ENCODE measurements around the gene TFAP2E. TPM values are rescaled to one million over a fixed set of nuclear protein-coding genes. Genes with fewer than 3 reads are reported as not detected.

Gene TFAP2E
- total RNA-seq: 0.52 TPM

DNA sequence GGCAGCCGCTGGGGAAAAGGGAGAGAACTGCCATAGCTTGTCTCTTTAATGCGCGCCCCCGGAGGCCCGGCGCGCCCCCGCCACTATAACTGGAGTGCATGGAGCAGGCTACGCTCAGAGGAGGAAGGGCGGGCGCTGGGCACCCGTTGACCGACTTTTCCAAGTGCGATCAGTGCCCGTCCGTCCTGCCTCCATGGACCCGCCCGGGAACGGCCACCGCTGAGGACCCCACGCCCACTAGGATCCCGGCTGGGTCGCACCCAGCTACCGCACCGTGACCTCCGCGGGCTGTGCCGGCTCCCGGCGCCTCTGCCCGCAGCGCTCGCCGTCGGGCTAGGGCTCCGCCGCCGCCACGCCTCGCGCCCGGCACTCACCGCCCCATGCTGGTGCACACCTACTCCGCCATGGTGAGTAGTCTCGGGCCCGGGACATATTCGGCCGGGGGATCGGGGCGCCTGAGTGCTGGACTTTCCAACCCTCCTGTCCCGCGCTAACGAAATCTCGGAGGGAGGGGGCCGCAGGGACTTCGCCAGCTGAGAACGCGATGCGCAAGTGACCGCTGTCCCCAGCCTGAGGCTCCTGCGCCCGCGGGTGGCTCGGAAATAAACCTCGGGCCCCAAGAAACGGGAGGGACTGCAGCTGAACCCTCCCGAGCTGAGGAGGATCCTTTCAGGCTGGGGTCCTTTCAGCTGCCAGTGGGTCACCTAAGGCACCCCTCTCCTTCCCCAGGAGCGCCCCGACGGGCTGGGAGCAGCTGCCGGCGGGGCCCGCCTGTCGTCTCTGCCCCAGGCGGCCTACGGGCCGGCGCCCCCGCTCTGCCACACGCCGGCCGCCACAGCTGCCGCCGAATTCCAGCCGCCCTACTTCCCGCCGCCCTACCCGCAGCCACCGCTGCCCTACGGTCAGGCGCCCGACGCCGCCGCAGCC lies at the start of gene TFAP2E:
TSS of gene TFAP2E (plus strand) at position 117 of the 927 bp plus-strand sequence. CDS start at position 381, 264 bp downstream.
- Histone ChIP-seq H3K4me3 (ENCODE audit: low read length) (no peak within 1 kb of the TSS), H3K4me1 (ENCODE audit: insufficient read depth, low read length) (peaks cover 44% of the 10 kb centered on the region), H3K27me3 (ENCODE audit: insufficient read depth, low read length) (peaks cover 7% of the 10 kb centered on the region), H3K9me3 (ENCODE audit: low read depth, low read length) (no peaks in the 10 kb centered on the region)

- Histone ChIP-seq H3K4me3 (ENCODE audit: low read length) (no peak overlapping the region), H3K27me3 (ENCODE audit: insufficient read depth, low read length) (no peaks in the 10 kb centered on the region), H3K4me1 (ENCODE audit: insufficient read depth, low read length) (no peaks in the 10 kb centered on the region)
Observed at GRCh38 chr1:35524106-35524505, 49.0 kb upstream of the TFAP2E start.

DNA sequence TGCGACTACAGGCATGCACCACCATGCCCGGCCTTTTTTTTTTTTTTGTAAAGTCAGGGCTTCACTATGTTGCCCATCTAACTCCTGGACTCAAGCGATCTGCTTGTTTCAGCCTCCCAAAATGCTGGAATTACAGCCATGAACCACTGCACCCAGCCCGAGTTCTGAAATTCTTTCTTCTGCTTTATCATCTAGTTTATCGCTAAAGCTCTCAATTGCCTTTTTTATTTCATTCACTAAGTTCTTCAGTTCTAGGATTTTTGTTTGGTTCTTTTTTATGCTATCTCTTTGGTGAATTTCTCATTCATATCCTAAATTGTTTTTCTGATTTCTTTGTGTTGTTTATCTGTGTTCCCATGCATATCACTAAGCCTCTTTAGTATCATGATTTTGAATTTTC lies 42.9 kb upstream of the TFAP2E start:
- H3K9me3 ChIP-seq (ENCODE audit: low read depth, low read length): peaks cover 8% of the 10 kb centered on the region
- H3K4me1 ChIP-seq (ENCODE audit: insufficient read depth, low read length): no peaks in the 10 kb centered on the region
- H3K4me3 ChIP-seq (ENCODE audit: low read length): no peak overlapping the region
- no peaks in the 10 kb centered on the region for H3K27me3 ChIP-seq (ENCODE audit: insufficient read depth, low read length)

More at GRCh38 chr1:35524106-35524505, 49.0 kb upstream of the TFAP2E start:
- peaks cover 5% of the 10 kb centered on the region for H3K9me3 ChIP-seq (ENCODE audit: low read depth, low read length)

DNA sequence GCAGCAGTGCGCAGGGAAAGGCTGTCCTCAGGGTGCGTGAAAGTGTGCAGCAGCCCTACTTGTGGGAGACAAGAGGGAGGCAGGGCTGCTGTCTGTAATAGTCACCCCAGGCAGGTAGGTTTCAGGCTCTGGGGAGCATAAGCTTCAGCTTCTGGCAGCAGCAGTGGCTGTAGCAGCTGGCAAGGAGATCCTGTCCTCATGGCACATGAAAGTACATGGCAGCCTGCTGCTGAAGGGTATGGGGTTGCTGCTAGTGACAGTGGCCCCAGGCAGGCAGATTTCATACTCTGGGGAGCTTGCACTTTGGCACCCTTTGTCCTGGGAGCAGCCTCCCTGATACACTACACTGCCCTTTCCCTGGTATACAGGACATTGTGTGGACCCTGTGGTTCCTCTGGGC lies 42.2 kb upstream of the TFAP2E start:
- Histone ChIP-seq H3K4me1 (ENCODE audit: insufficient read depth, low read length) (no peaks in the 10 kb centered on the region), H3K27me3 (ENCODE audit: insufficient read depth, low read length) (no peaks in the 10 kb centered on the region)

GRCh38 chr1:35531368-35531767 lies 41.7 kb upstream of the TFAP2E start:
- H3K4me1 ChIP-seq (ENCODE audit: insufficient read depth, low read length): no peaks in the 10 kb centered on the region
- H3K9me3 ChIP-seq (ENCODE audit: low read depth, low read length): peaks cover 8% of the 10 kb centered on the region
- H3K4me3 ChIP-seq (ENCODE audit: low read length): no peak overlapping the region
- no peaks in the 10 kb centered on the region for H3K27me3 ChIP-seq (ENCODE audit: insufficient read depth, low read length)

More for the DNA sequence above, 42.2 kb upstream of the TFAP2E start:
- Histone ChIP-seq H3K9me3 (ENCODE audit: low read depth, low read length) (peaks cover 8% of the 10 kb centered on the region), H3K4me3 (ENCODE audit: low read length) (no peak overlapping the region)

GRCh38 chr1:35532497-35533223 lies 40.5 kb upstream of the TFAP2E start:
- H3K4me1 ChIP-seq (ENCODE audit: insufficient read depth, low read length): no peaks in the 10 kb centered on the region
- no peak overlapping the region for H3K4me3 ChIP-seq (ENCODE audit: low read length)
- no peaks in the 10 kb centered on the region for H3K27me3 ChIP-seq (ENCODE audit: insufficient read depth, low read length)
- peaks cover 8% of the 10 kb centered on the region for H3K9me3 ChIP-seq (ENCODE audit: low read depth, low read length)

GRCh38 chr1:35533586-35533985 lies 39.5 kb upstream of the TFAP2E start:
- Histone ChIP-seq H3K27me3 (ENCODE audit: insufficient read depth, low read length) (no peaks in the 10 kb centered on the region), H3K4me1 (ENCODE audit: insufficient read depth, low read length) (peaks cover 8% of the 10 kb centered on the region), H3K9me3 (ENCODE audit: low read depth, low read length) (peaks cover 8% of the 10 kb centered on the region), H3K4me3 (ENCODE audit: low read length) (no peak overlapping the region)

- Histone ChIP-seq H3K27me3 (ENCODE audit: insufficient read depth, low read length) (no peaks in the 10 kb centered on the region), H3K4me1 (ENCODE audit: insufficient read depth, low read length) (peaks cover 24% of the 10 kb centered on the region), H3K9me3 (ENCODE audit: low read depth, low read length) (no peaks in the 10 kb centered on the region), H3K4me3 (ENCODE audit: low read length) (no peak overlapping the region)
Observed at GRCh38 chr1:35535243-35535642, 37.9 kb upstream of the TFAP2E start.

DNA sequence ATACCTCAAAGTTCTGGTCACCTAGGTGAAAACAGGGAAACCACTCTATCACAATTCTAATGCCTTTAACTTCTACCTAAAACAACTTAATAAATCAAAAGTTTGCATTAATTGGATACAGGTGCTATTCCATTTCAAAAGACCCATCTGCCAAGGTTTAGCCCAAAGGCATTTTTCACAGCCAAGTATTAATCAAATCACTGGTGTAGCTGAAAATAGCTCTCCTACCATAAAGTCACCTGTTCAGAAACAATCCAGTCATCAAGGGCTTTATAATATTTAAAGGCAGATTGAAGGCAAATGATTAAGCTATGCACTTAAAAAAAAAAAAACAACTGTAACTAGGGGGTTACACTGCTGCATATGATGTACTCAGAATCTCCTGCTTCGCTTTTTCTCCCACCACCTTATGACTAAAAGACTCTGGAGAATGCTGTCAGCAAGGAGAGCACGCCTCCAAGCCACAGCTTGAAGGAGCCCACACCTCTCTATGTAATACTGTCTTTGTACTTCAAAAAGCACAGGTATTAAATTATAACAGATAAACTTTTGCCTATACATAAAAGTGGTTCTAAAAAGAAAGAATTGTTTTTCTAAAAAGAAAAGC lies 36.5 kb upstream of the TFAP2E start:
- H3K4me3 ChIP-seq (ENCODE audit: low read length): no peak overlapping the region
- no peaks in the 10 kb centered on the region for H3K9me3 ChIP-seq (ENCODE audit: low read depth, low read length)
- no peaks in the 10 kb centered on the region for H3K27me3 ChIP-seq (ENCODE audit: insufficient read depth, low read length)
- H3K4me1 ChIP-seq (ENCODE audit: insufficient read depth, low read length): peaks cover 38% of the 10 kb centered on the region

DNA sequence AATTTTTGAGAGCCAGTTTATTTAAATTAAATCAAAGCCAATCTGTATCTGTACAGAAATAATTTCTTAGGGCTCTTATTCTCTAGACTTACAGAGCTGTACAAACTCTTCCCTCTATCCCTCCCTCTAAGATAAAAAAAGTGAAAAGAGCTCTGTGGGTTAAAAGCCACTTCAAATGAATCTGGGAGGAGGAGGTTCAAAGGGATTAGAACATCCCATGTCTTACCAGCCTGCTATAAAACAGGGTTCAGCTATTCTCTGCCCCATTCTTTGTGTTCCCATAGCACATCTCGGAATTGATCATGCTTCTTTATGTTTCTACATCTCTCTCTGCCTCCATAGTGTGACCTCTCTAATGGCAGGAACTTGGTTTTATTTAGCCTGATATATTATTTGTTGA lies 35.3 kb upstream of the TFAP2E start:
- peaks cover 48% of the 10 kb centered on the region for H3K4me1 ChIP-seq (ENCODE audit: insufficient read depth, low read length)
- no peak overlapping the region for H3K4me3 ChIP-seq (ENCODE audit: low read length)
- H3K27me3 ChIP-seq (ENCODE audit: insufficient read depth, low read length): no peaks in the 10 kb centered on the region
- no peaks in the 10 kb centered on the region for H3K9me3 ChIP-seq (ENCODE audit: low read depth, low read length)

- H3K4me1 ChIP-seq (ENCODE audit: insufficient read depth, low read length): peaks cover 55% of the 10 kb centered on the region
- no peak overlapping the region for H3K4me3 ChIP-seq (ENCODE audit: low read length)
- no peaks in the 10 kb centered on the region for H3K9me3 ChIP-seq (ENCODE audit: low read depth, low read length)
- no peaks in the 10 kb centered on the region for H3K27me3 ChIP-seq (ENCODE audit: insufficient read depth, low read length)
Observed at GRCh38 chr1:35539073-35539823, 33.9 kb upstream of the TFAP2E start.

DNA sequence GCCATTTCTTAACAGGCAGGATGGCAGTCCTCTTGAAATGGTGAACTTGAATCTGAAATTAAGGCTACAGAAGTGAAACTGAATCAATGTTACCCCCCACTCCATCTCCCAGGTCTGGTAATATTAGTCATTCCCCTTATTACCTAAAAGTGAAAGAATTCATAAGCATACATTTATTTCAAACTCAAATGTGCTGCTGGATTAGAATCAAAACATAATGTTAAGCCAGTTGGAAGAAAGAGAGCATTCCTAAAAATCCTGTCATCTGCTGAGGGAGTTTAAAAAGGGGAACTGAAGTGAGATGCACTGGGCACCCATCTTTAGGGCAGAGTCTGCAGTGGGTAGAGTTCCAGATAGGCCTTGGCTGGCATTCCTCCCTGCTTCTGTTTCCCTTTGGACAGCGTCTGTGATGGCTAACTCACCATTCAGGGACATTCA lies 33.3 kb upstream of the TFAP2E start:
- no peaks in the 10 kb centered on the region for H3K27me3 ChIP-seq (ENCODE audit: insufficient read depth, low read length)
- H3K4me3 ChIP-seq (ENCODE audit: low read length): no peak overlapping the region
- H3K4me1 ChIP-seq (ENCODE audit: insufficient read depth, low read length): peaks cover 61% of the 10 kb centered on the region
- H3K9me3 ChIP-seq (ENCODE audit: low read depth, low read length): no peaks in the 10 kb centered on the region

- H3K4me1 ChIP-seq (ENCODE audit: insufficient read depth, low read length): peaks cover 46% of the 10 kb centered on the region
- no peaks in the 10 kb centered on the region for H3K9me3 ChIP-seq (ENCODE audit: low read depth, low read length)
- H3K27me3 ChIP-seq (ENCODE audit: insufficient read depth, low read length): no peaks in the 10 kb centered on the region
- no peak overlapping the region for H3K4me3 ChIP-seq (ENCODE audit: low read length)
Observed at GRCh38 chr1:35544976-35545375, 28.1 kb upstream of the TFAP2E start.

- no peaks in the 10 kb centered on the region for H3K27me3 ChIP-seq (ENCODE audit: insufficient read depth, low read length)
Observed at GRCh38 chr1:35546614-35547013, 26.5 kb upstream of the TFAP2E start.

More at GRCh38 chr1:35546614-35547013, 26.5 kb upstream of the TFAP2E start:
- Histone ChIP-seq H3K4me3 (ENCODE audit: low read length) (no peak overlapping the region), H3K9me3 (ENCODE audit: low read depth, low read length) (no peaks in the 10 kb centered on the region), H3K4me1 (ENCODE audit: insufficient read depth, low read length) (peaks cover 30% of the 10 kb centered on the region)
